Subcutaneous abdominal adipose tissue (tissue), 5 donors: ENCODE results near the gene APPBP2.
"Not testable (repeated sequence)": the region's sequence is repeated elsewhere in the genome, so short reads cannot be mapped to it uniquely, and the experiment has no call there.

ENCODE experiments used
- H3K27ac ChIP-seq: one replicate; pipeline ENCODE4 v1.7.0; 2013; ENCODE audit warnings: low read depth, mild to moderate bottlenecking, inconsistent platforms, low read length, moderate library complexity
- H3K27me3 ChIP-seq, 5 donors: one replicate each; pipeline ENCODE4 v1.7.0; 2013; ENCODE audit warnings: low read length in 5 of 5, inconsistent platforms in 1 of 5; ENCODE audit not compliant: control insufficient read depth in 5 of 5, insufficient read depth in 4 of 5
- H3K36me3 ChIP-seq, 5 donors: one replicate each; pipeline ENCODE4 v1.7.0; 2013; ENCODE audit warnings: low read length in 5 of 5; ENCODE audit not compliant: control insufficient read depth in 5 of 5, insufficient read depth in 5 of 5
- H3K4me1 ChIP-seq, 5 donors: one replicate each; pipeline ENCODE4 v1.7.0; 2013; ENCODE audit warnings: low read length in 5 of 5, mild to moderate bottlenecking in 3 of 5, moderate library complexity in 1 of 5; ENCODE audit not compliant: control insufficient read depth in 5 of 5, insufficient read depth in 5 of 5
- H3K4me3 ChIP-seq, 5 donors: one replicate each; pipeline ENCODE4 v1.7.0; 2013; ENCODE audit warnings: low read length in 5 of 5, low read depth in 1 of 5
- H3K9ac ChIP-seq, 5 donors: one replicate each; pipeline ENCODE4 v1.7.0; 2013; ENCODE audit warnings: low read length in 5 of 5, mild to moderate bottlenecking in 4 of 5, moderate library complexity in 3 of 5
- H3K9me3 ChIP-seq, 5 donors: one replicate each; pipeline ENCODE4 v1.7.0; 2013; ENCODE audit warnings: low read length in 5 of 5; ENCODE audit not compliant: control insufficient read depth in 5 of 5
- donor health status: healthy.
- donor health status: healthy.
- donor health status: healthy.
- donor health status: healthy.
- donor health status: healthy.

APPBP2 gene

DNA sequence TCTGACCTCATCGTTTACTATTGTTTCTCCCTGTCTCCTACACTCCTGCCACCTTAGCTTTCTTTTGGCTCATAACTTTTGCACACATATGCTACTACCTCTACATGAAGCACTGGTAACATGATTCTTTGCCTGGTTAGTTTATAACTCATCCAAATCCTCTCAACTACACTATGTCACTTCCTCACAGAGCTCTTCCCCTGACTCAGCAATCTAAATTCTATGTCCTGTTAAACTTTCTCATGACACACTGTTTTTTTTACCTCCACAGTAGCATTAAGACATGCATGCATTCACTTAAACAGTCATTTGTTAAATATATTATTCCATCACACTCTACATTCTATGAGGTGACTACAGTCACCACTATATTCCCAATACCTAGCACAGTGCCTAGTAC, 19.7 kb downstream of the APPBP2 start:
- H3K4me1 ChIP-seq: peaks cover 0 to 17% (median 9%) of the 10 kb centered on the region in 5 donors
- H3K9me3 ChIP-seq: no peaks in the 10 kb centered on the region
- H3K4me3 ChIP-seq: no peak overlapping the region
- H3K36me3 ChIP-seq: peaks cover 0 to 11% (median 5%) of the 10 kb centered on the region in 5 donors
- H3K27me3 ChIP-seq: no peaks in the 10 kb centered on the region
- H3K27ac ChIP-seq: no peak overlapping the region
- no peak overlapping the region for H3K9ac ChIP-seq

DNA sequence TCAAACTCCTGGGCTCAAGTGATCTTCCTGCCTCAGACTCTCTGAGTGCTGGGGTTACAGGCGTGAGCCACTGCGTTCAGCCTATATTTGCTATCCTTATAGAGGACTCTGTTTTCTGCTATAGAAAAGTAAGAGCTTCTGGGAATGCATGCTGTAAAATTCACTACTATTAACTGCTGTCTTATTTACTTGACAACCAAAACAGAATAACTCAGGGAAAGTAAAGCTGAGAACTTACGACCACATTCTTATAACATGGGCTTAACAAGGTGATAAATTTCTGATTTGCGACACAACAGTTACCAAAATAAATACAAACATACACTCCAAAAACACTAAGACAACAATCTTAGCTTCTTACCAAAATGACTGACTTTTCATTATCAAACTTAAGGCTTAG, 23.9 kb downstream of the APPBP2 start:
- no peaks in the 10 kb centered on the region for H3K9me3 ChIP-seq
- H3K27ac ChIP-seq: no peak overlapping the region
- H3K4me1 ChIP-seq: peaks cover 0 to 9% (median 6%) of the 10 kb centered on the region in 5 donors
- H3K9ac ChIP-seq: no peak overlapping the region
- H3K4me3 ChIP-seq: no peak overlapping the region
- H3K36me3 ChIP-seq: peaks cover 4 to 21% (median 18%) of the 10 kb centered on the region in 5 donors
- no peaks in the 10 kb centered on the region for H3K27me3 ChIP-seq

DNA sequence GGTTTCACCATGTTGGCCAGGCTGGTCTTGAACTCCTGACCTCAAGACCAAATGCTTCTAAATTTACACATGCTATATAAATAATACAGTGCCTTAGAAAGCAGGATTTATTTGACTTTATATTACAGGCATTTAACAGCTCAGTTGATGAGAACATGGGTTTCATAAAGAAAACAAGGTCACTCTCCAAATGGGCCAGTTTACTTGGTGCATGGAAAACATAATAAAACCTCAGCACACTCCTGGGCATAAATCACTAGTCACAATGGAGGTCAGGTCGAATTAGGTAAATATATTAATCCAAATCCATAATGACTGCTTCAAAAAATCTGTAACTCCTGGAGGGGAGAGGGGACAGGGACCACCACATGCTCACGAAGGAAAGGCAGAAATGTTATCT, 24.5 kb downstream of the APPBP2 start:
- H3K27ac ChIP-seq: no peak overlapping the region
- no peaks in the 10 kb centered on the region for H3K9me3 ChIP-seq
- H3K36me3 ChIP-seq: peaks cover 7 to 24% (median 22%) of the 10 kb centered on the region in 5 donors
- no peak overlapping the region for H3K9ac ChIP-seq
- H3K4me1 ChIP-seq: peaks cover 0 to 9% (median 6%) of the 10 kb centered on the region in 5 donors
- no peak overlapping the region for H3K4me3 ChIP-seq
- H3K27me3 ChIP-seq: no peaks in the 10 kb centered on the region

DNA sequence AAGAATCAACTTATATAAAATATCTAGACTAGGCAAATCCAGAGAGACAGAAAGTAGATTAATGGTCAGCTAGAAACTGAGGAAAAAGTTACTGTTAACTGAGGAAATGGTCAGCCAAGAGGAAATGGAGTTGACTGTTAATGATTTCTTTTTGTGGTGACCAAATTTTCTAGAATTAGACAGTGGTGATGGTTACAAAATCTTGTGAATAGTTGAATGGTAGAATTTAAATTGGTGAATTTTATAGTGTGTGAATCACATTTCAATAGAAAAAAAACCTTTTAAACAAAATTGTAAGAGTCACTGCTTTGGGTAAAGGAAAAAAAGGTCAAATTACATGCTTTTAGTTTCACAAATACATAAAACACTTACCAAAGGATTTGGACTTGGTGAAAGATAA, 30.0 kb downstream of the APPBP2 start:
- H3K9me3 ChIP-seq: peaks cover 0 to 6% (median 0%) of the 10 kb centered on the region in 5 donors
- H3K36me3 ChIP-seq: peaks cover 25 to 58% (median 41%) of the 10 kb centered on the region in 5 donors
- H3K4me3 ChIP-seq: no peak overlapping the region
- H3K9ac ChIP-seq: no peak overlapping the region
- no peaks in the 10 kb centered on the region for H3K27me3 ChIP-seq
- no peaks in the 10 kb centered on the region for H3K4me1 ChIP-seq
- H3K27ac ChIP-seq: no peak overlapping the region

DNA sequence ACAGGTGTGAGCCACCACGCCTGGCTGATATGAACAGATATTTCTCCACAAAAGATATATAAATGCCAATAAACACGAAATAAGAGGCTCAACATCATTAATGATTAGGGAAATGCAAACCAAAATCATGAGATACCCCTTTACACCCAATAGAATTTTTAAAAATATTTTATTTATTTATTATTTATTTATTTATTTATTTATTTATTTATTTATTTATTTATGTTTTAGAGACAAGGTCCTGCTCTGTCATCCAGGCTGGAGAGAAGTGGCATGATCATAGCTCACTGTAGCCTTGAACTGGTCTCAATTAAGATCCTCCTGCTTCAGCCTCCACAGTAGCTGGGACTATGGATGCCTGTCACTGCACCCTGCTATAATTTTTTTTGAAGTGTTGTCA, 30.8 kb downstream of the APPBP2 start:
- Histone ChIP-seq H3K36me3 (peaks cover 25 to 62% (median 44%) of the 10 kb centered on the region in 5 donors), H3K27ac (no peak overlapping the region), H3K9me3 (peaks cover 0 to 6% (median 0%) of the 10 kb centered on the region in 5 donors), H3K27me3 (no peaks in the 10 kb centered on the region), H3K4me1 (no peaks in the 10 kb centered on the region), H3K4me3 (no peak overlapping the region), H3K9ac (no peak overlapping the region)

DNA sequence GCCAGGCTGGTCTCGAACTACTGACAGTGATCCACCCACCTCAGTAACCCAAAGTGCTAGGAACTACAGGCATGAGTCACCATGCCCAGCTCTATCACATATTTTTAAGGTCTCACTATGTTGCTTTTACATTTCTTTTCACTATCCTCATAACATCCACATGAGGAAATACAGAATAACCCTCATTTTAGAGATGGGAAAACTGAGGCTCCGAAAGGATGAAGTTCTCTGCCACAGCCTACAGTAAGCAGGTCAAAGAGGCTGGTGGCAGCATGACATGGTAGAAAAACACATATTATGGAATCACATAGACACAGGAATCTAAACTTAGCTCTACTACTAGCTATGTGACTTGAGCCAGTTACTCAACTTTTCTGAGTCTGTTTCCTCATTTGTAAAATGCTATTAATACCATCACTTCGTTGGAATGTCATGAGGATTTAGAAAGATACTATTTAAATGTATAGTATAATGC, 32.2 kb downstream of the APPBP2 start:
- no peak overlapping the region for H3K27ac ChIP-seq
- peaks cover 29 to 58% (median 35%) of the 10 kb centered on the region in 5 donors for H3K36me3 ChIP-seq

DNA sequence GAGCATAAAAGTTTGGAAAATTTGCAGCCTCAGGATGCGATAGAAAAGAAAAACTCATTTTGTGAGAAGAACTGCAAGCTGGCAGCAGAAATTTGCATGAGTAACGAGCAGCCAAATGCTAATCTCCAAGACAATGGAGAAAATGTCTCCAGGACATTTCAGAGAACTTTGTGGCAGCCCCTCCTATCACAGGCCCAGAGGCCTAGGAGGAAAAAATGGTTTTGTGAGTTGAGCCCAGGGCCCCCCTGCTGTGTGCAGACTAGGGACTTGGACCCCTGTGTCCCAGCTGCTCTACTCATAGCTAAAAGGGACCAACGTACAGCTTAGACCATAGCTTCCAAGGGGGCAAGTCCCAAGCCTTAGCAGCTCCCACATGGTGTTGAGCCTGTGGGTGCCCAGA, 34.3 kb downstream of the APPBP2 start:
- Histone ChIP-seq H3K9ac (no peak overlapping the region), H3K9me3 (peaks cover 0 to 6% (median 0%) of the 10 kb centered on the region in 5 donors), H3K27ac (no peak overlapping the region), H3K27me3 (no peaks in the 10 kb centered on the region), H3K4me3 (no peak overlapping the region), H3K4me1 (no peaks in the 10 kb centered on the region), H3K36me3 (peaks cover 22 to 50% (median 36%) of the 10 kb centered on the region in 5 donors)

More for the DNA sequence above, 32.2 kb downstream of the APPBP2 start:
- Histone ChIP-seq H3K9ac (no peak overlapping the region), H3K27me3 (no peaks in the 10 kb centered on the region), H3K4me1 (no peaks in the 10 kb centered on the region), H3K9me3 (peaks cover 0 to 6% (median 0%) of the 10 kb centered on the region in 5 donors), H3K4me3 (no peak overlapping the region)

DNA sequence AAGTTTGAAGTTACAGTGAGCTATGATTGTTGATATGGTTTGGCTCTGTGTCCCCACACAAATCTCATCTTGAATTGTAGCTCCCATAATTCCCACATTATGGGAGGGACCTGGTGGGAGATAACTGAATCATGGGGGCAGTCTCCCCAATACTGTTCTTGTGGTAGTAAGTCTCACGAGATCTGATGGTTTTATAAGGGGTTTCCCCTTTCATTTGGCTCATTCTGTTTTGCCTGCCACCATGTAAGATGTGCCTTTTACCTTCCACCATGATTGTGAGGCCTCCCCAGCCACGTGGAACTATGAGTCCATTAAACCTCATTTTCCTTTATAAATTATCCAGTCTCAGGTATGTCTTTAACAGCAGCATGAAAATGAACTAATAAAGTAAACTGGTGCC, 35.4 kb downstream of the APPBP2 start:
- not testable (repeated sequence) for H3K27ac ChIP-seq, H3K4me1 ChIP-seq, H3K9me3 ChIP-seq, H3K4me3 ChIP-seq, H3K9ac ChIP-seq, H3K27me3 ChIP-seq
- H3K36me3 ChIP-seq: peaks cover 18 to 49% (median 36%) of the 10 kb centered on the region in 5 donors

DNA sequence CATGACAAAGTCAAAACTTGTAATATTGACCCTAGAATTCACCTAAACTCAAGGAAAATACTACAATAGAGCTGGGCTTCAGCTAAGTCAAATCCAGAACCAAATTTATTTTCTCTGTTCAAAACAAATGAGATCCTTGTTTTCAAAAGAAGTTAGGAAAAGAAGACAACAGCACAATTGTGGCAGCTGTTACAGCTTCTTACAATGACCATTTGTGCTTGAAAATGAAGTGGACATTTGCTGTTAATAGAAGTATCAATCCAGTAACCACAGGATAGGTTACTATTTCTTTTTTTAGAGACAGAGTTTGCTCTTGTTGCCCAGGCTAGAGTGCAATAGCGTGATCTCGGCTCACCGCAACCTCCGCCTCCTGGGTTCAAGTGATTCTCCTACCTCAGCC, 44.4 kb downstream of the APPBP2 start:
- no peaks in the 10 kb centered on the region for H3K9me3 ChIP-seq
- H3K4me3 ChIP-seq: no peak overlapping the region
- peaks cover 0 to 12% (median 10%) of the 10 kb centered on the region in 5 donors for H3K36me3 ChIP-seq
- H3K27me3 ChIP-seq: no peaks in the 10 kb centered on the region
- H3K4me1 ChIP-seq: peaks cover 0 to 3% (median 0%) of the 10 kb centered on the region in 5 donors
- H3K27ac ChIP-seq: no peak overlapping the region
- no peak overlapping the region for H3K9ac ChIP-seq

DNA sequence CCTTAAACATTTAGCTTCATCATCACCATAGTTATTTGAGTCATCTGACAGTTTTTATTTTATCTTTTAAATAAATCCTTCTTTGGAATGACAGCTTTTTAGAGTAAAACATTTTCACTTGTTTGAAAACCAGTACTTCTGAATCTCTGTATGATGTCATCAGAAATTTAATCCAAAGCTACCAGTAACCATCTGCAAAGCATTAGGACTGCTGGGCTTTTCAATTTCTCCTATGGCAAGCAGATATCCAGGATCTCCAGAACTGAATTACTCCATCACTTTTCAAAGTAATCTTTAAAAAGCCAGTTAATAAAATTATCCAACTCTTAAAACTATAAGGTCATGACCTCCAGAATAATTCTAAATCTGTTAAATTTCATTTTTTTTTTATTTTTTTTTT, 52.3 kb downstream of the APPBP2 start:
- Histone ChIP-seq H3K4me1 (peaks cover 0 to 22% (median 13%) of the 10 kb centered on the region in 5 donors), H3K36me3 (peaks cover 4 to 18% (median 14%) of the 10 kb centered on the region in 5 donors)

More for the DNA sequence above, 52.3 kb downstream of the APPBP2 start:
- Histone ChIP-seq H3K9ac (no peak overlapping the region), H3K9me3 (no peaks in the 10 kb centered on the region), H3K27ac (no peak overlapping the region), H3K4me3 (no peak overlapping the region), H3K27me3 (no peaks in the 10 kb centered on the region)
